HG03280 (cell line): ENCODE results near the gene BRAF.
"Not testable (repeated sequence)": the region's sequence is repeated elsewhere in the genome, so short reads cannot be mapped to it uniquely, and the experiment has no call there.

ENCODE experiments used
- ATAC-seq: cut with Tn5 transposase; IDR thresholded peaks from one replicate; pipeline ENCODE4 v1.9.1; 2021; ENCODE audit warnings: mild to moderate bottlenecking, moderate library complexity; ENCODE audit not compliant: unreplicated experiment

Gene BRAF

DNA sequence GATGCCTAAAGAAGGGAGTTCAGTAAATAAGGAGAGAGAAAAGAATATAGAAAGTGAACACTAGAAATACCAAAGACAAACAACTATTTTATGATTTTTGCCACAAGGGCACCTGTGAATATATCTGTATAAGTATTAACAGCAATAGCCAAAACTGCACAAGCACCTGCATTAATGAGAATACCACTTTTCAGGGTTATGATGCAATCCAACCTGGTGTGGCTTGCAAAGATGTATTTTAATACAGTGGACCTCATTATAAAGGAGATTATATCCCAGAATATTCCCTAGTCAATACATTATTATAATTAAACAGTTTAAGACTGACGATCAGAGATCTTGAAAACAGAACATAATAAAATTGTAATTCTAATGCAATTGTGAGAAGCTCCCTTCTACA lies 4.0 kb downstream of the BRAF start:
- no peak for ATAC-seq

DNA sequence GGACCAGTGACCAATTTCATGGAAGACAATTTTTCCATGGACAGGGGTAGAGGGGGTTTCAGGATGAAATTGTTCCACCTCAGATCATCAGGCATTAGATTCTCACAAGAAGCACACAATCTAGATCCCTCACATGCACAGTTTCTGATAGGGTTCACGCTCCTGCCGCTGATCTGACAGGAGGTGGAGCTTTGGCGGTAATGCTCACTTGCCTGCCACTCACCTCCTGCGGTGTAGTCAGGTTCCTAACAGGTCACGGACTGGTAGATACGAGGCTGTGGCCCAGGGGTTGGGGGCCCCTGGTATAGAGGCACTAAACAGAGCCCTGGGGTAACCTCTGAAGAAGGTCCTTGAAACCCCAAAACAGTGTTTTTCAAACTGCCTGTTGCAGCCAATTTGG lies 6.5 kb downstream of the BRAF start:
- ATAC-seq: no peak

DNA sequence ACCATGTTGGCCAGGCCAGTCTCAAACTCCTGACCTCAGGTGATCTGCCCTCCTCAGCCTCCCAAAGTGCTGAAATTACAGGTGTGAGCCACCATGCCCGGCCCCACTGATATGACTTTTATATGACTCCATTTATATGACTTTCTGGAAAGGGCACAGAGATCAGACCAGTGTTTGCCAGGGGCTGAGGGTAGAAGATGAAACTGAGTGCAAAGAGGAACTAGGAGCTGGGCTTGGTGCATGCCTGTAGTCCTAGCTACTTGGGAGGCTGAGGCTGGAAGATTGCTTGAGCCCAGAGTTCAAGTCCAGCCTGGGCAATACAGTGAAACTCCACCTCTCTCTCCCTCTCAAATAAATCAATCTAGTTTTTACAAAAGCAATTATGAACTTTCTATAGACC lies 7.5 kb downstream of the BRAF start:
- no peak for ATAC-seq

DNA sequence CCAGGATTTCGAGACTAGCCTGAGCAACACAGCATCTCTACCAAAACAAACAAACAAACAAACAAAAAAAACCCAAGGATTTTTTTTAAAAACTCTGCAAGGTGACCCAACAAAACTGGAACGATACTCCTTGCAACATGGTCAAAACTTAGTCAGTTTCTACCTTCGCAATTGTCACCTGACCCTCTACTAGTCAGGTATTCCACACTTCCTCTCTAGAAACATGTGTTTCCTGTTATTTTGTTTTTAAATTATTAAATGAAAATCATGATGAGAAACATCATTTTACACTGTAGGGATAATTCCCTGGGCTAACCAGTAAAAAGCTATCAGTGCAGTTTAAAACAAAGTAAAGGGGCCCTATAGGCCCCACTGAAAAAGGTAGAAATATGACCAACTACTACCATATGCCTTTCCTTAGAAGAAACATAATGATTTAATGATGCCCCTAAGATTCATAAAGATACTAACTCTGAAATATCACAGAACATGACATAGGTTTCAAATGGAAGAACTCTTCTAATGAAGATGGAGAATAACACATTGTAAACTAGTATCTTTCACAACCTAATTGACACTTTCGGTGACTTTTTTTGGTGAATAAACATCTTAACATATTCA lies 8.7 kb downstream of the BRAF start:
- ATAC-seq: no peak

DNA sequence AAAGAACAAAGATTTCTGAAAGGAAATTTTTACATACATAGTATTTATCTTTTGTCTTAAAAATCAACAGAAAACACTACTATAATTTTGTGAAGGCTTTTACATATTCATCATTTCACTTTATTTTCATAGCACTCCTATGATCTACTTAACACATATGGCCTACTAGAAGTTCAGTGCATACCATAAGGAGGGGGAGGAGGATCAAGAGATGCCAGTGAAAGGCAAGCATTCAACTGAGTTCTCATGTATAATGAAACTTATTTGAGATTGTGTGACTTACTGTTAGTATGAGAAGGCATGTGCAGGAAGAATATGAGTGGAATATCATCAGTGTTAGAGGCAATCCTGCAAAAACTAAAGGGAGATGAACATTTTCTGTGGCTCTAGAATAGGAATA lies 10.6 kb downstream of the BRAF start:
- ATAC-seq: no peak

DNA sequence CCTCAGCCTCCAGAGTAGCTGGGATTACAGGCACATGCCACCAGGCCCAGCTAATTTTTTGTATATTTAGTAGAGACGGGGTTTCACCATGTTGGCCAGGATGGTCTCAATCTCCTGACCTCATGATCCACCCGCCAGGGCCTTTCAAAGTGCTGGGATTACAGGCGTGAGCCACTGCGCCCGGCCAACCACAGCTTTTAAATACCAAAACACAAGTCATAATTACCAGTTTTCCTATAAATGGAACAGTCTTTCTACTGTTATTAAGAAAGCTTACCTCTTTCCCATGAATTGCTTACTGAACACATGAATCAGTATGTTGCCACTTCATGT lies 11.2 kb downstream of the BRAF start:
- not testable (repeated sequence) for ATAC-seq

DNA sequence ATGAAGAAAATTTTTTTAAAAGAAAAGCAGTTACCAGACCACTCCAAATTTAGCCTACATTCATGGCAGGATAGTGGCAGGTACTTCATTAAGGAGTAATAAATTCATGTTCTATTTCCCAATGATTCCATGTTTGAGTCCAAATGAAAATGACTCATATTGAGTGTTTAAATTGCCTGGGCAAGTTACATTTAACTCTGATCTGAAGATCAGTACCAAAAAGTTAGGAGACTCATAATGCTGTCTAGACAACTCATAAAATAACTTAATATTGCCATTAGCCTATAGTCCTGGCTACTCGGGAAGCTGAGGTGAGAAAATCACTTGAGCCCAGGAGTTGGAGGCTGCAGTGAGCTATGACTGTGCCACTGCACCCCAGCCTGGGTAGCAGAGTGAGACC lies 13.0 kb downstream of the BRAF start:
- ATAC-seq: no peak

DNA sequence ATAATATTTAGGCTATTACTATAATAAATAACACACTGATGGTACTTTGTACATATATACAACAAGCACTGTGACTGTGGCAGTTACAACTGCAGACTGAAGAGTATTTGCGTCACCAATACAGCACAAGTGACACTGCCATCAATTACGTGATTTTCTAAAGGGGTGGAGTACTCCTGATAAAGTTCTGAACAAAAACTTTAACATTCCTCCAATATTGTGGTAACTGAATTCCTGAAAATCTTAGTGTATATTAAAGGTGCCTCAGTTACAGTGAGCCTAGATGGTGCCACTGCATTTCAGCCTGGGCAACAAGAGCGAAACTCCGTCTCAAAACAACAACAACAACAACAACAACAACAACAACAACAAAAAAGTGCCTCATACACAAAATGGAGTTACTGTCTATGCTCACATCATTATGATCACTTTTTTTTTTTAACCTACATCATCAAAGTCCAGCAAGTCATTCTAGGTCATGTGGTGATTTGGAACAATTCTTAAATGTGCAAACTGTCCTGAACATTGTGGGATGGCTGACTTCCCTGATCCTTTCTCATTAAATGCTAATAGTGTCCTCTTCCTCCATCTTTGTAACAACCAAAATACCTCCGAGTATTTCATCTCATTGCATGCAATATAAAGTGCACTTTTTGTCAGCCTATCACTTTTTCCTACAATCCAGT lies 15.1 kb downstream of the BRAF start:
- ATAC-seq: no peak

DNA sequence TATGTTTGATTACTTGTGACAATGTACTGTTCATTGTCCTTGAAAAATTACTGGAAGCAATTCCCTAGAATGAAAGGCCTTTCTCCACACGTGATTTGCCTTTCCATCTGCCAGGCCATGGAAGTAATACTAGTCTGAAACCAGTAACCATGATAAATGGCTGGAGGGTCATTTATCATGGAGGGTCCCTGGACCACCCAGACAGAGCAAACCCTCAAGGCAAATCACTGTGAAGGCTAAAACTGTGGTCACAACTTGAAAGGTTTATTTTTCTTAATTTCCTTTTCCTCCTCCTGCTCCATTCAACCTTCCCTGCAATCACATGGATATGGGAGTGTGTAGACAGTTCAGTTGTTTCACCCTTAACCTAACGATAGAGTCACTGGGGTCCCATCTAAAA lies 16.4 kb downstream of the BRAF start:
- no peak for ATAC-seq

DNA sequence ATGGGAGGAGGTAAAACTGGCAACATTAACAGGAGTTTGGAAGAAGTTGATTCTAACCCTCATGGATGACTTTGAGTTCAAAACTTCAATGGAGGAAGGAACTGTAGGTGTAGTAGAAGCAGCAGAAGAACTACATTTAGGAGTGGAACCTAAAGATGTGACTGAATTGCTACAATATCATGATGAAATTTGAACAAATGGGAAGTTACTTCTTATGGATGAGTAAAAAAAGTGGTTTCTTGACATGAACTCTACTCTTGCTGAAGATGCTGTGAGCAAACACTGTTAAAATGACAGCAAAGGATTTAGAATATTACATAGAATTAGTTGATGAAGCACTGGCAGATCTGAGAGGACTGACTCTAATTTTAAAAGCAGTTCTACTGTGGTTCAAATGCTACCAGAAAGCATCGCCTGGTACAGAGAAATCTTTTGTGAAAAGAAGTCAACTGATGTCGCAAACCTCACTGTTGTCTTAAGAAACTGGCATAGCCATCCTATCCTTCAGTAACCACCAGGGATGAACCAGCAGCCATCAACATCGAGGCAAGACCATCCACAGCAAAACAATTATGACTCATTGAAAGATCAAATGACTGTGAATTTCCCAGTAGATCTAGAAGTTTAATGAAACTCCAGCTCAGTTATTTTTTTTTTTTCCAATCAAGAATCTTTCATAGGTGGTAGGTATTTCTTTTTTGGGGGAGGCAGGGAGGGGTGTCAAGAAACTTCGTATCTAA lies 20.8 kb downstream of the BRAF start:
- ATAC-seq: no peak

DNA sequence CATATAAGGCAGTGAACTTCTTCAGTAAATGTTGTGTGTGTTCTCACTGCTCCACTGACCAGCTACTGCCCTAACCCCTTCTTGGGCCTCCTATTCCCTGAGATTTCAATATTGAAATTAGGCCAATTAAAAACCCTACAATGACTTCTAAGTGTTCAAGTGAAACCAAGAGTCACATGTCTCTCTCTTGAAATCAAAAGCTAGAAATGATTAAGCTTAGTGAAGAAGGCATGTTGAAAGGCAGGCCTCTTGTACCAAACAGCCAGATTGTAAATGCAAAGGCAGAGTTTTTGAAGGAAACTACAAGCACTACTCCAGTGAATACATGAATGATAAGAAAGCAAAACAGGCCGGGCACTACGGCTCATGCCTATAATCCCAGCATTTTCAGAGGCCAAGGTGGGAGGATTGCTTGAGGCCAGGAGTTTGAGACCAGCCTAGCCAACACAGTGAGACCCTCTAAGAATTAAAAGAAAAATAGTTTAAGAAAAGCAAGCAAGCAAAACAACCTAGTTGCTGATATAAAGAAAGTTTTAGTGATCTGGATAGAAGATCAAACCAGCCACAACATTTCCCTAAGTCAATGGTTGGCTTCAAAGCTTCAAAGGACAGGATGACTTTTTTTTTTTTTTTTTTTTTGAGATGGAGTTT lies 22.3 kb downstream of the BRAF start:
- ATAC-seq: no peak

DNA sequence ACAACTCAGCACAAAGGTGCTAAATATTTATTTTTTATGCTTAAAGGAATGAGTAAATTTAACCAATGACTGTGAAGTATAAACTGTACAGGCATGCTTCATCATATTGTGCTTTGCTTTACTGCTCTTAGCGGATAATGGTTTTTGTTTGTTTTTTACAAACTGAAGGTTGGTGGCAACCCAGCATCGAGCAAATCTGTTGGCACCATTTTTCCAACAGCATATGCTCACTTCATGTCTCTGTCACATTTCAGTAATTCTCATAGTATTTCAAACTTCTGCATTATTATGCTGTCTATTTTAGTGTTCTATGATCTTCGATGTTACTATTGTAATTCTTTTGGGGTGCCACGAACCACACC lies 22.8 kb downstream of the BRAF start:
- no peak for ATAC-seq

DNA sequence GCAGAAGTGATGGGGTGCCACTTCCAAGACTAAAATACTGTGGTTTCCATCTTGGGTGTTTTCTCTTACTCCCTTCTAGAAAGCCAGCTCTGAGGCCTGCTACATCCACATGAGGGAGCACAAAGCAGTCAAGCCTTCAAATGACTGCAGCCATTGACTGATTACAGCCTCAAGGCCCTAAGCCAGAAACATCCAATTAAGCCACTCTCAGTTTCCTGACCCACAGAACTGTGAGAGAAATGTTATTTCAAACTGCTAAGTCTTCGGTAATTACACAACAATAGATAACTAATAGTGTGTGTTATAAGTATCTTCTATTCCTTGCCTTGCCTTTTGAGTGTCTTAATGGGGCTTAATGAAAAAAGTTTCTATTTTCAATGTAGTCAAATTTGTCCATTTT lies 24.8 kb downstream of the BRAF start:
- no peak for ATAC-seq

DNA sequence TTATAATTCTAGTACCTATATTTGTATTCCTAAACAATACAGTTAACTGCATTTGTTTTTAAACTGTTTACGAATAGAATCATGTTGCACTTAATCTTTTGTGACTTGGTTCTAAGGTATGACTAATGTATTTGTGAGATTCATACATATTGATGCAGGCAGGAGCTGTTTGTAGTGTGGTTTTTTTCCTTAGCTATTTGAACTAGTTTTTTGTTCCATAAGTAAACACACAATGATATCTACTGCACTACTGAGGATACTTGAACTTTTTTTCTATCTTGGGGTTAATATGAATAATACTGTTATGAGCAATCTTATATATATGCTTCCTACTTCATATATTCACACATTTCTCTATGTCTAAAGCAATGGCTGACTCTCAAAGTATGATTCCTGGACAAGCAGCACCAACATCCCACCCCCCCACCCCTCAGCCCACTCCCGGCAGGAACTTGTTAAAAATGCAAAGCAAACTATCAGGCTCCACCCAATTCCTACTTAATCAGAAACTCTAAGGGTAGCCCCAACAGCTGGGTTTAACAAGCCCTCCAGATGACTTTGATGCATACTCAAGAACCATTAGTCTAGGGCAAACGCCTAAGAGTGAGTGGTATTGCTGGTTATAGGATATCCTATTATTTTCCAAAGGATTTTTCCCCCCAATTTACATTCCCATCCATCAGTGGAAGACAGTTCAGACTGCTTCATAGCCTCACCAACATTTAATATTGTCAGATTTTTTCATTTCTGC lies 25.8 kb downstream of the BRAF start:
- no peak for ATAC-seq

DNA sequence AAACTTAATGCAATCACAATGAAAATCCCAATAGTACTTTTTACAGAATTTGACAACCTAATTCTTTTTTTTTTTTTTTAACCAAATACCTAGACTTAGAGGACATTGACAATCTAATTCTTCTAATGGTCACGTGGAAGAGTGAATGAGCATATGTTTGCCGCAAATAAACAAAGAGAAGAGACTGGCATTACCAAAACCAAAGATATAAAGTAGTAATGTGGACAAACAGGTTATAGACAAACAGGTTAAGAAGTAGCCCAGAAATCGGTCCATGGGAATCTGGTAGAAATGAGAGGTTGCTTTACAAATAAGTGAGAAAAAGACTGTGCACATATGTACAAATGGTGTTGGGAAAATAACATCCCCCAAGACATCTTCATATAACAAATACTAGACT lies 27.7 kb downstream of the BRAF start:
- ATAC-seq: no peak

DNA sequence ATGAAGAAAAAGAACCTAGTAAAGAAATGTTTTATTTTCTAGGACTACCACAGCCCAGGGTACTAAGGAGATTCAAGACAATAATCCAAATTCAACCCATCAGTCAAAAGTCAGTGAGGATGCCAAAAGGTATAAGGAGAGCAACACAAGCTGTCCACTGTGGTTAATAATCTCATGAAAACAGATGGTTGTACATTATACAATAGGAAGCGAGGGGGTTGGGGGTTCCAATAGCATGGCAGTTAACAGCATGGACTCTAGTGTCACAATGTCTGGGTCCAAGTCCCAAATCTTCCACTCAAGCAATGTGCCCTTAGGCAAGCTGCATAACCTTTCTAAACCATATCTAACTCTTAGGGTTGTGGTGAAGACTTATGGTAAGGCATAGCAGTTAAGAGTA lies 35.1 kb downstream of the BRAF start:
- ATAC-seq: no peak

DNA sequence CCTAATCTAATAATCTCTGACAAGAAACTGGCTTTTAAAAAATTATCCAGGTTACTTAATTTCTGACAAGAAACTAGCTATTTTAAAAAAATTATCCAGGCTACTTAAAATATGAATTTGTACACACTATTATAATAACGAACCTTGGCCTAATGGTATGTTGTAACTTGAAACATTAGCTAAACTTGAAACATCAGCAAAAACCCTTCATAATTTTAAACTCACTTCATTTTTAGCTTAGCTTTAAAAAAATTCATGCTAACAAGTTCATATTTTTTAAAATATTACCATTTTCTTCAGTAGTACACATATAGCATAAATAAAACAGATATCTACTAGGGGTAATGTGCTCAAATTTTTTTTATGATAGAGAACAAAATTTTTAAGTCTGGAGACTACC lies 35.6 kb downstream of the BRAF start:
- no peak for ATAC-seq

DNA sequence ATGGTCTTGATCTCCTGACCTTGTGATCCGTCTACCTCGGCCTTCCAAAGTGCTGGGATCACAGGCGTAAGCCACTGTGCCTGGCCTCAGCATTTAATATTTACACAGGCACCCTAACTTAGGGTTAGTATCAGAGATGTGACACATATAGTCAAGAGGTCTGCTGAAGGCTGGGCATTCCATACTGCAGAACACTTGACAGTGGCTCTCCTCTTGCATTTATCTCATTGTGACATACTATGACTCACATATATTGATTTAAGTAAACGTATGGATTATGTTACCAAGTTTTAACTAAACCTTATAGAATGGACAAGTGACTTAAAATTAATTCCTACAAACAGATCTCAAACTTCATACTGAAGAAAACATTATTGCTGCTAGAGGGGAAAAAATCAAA lies 36.6 kb downstream of the BRAF start:
- no peak for ATAC-seq

DNA sequence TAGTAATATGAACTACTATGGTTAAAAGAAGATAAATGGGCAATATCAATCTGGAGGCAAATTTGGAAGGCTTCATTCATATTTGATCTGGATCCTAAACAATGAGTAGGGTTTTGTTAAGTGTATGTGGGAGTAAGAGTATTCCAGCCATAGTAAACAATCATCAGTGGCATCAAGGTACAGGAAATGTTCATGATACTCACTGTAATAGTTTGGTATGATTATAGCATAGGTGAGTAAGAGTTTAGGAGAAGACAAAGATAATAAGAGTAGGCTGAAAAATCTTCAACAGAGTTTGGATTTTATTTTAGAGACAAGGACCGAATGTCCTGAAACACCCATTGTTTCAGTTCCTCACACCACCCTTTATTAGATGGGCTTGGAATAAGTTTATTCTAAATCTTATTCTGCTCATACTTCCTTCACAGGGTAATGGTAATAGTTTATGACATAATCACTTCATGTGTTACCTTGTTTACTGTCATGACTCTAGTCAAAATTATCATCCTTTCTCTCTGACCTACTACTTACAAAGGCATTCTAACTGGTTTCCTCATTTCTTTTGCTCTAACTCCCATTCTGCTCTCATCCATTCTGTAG lies 38.9 kb downstream of the BRAF start:
- no peak for ATAC-seq

DNA sequence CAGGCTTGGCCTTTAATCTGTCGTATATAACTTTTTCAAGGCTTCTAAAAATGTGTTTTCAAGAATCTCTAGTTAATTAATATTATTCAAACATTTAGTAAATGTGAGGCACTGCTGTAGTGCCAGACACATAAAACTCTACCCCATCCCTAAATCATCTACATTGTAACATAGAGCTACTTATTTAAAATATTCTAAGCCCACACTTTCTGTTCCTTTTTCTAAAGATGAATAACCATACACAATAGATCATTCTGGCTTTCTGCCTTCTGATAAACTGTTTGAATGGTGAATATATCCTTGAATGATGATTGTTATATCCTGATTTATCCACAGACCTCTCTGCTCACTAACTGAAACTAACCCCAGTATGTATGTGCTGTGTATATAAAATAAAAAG lies 41.4 kb downstream of the BRAF start:
- no peak for ATAC-seq

DNA sequence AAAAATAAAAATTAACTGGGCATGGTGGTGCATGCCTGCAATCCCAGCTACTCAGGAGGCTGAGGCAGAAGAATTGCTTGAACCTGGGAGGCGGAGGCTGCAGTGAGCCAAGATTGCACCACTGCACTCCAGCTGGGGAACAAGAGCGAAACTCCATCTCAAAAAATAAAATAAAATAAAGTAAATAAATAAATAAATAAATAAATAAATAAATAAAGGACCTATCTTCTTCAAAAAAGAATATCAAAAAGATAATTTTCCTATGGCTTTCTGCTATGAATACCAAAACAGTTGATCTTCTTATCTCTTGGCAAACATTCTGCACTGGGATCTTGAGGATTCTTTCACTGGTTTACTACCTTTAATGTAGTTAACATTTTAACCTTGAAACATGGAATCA lies 41.9 kb downstream of the BRAF start:
- not testable (repeated sequence) for ATAC-seq
